ENCODE measurements around the gene HNRNPF. TPM values are rescaled to one million over a fixed set of nuclear protein-coding genes. Genes with fewer than 3 reads are reported as not detected.

HNRNPF gene
- total RNA-seq, 4 donors from 2014 or later = 138 to 215 (median 180) TPM

DNA sequence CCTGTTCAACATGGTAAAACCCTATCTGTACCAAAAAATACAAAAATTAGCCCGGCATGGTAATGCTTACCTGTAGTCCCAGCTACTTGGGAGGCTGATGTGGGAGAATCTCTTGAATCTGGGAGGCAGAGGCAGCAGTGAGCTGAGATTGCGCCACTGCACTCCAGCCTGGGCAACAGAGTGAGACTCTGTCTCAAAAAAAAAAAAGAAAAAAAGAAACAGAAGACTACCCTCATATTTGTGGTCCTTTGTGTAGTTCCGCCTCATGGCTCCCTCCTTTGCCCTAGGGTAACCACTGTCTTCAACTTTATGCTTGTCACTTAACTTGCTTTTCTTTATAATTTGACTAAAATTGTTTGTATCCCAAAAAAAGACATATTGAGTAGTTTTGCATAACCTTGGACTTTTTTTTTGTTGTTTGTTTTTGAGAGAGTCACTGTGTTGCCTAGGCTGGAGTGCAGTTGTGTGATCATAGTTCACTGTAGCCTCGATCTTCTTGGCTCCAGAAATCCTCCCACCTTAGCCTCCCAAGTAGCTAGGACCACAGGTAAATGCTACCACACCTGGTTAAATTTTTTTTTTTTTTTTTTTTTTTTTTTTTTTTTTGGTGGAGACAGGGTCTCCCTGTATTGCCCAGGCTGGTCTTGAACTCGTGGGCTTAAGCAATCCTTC is 31.6 kb upstream of the HNRNPF start:
- no peak for ATAC-seq
- no peak overlapping the region for H3K27ac ChIP-seq
- WGBS, 2 donors (ENCODE audit: low coverage in 1 of 2) = 90 to 92% methylated on average over 4 to 5 of the region's 5 CpGs
- H3K36me3 ChIP-seq = peaks cover 0 to 5% of the 10 kb centered on the region in 2 donors
- TF ChIP-seq POLR2AphosphoS5 (IDR thresholded peaks at IDR 0.05) (no peak), POLR2A (IDR thresholded peaks at IDR 0.05) (no peak), EP300 (IDR thresholded peaks at IDR 0.05) (no peak)
- TF ChIP-seq, protein P1, sequence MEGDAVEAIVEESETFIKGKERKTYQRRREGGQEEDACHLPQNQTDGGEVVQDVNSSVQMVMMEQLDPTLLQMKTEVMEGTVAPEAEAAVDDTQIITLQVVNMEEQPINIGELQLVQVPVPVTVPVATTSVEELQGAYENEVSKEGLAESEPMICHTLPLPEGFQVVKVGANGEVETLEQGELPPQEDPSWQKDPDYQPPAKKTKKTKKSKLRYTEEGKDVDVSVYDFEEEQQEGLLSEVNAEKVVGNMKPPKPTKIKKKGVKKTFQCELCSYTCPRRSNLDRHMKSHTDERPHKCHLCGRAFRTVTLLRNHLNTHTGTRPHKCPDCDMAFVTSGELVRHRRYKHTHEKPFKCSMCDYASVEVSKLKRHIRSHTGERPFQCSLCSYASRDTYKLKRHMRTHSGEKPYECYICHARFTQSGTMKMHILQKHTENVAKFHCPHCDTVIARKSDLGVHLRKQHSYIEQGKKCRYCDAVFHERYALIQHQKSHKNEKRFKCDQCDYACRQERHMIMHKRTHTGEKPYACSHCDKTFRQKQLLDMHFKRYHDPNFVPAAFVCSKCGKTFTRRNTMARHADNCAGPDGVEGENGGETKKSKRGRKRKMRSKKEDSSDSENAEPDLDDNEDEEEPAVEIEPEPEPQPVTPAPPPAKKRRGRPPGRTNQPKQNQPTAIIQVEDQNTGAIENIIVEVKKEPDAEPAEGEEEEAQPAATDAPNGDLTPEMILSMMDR (IDR thresholded peaks at IDR 0.05) = no peak
- no peak overlapping the region for H3K4me3 ChIP-seq
- H3K27me3 ChIP-seq = no peaks in the 10 kb centered on the region
- peaks cover 0 to 17% (median 4%) of the 10 kb centered on the region in 3 donors for H3K4me1 ChIP-seq
- no peaks in the 10 kb centered on the region for H3K9me3 ChIP-seq

DNA sequence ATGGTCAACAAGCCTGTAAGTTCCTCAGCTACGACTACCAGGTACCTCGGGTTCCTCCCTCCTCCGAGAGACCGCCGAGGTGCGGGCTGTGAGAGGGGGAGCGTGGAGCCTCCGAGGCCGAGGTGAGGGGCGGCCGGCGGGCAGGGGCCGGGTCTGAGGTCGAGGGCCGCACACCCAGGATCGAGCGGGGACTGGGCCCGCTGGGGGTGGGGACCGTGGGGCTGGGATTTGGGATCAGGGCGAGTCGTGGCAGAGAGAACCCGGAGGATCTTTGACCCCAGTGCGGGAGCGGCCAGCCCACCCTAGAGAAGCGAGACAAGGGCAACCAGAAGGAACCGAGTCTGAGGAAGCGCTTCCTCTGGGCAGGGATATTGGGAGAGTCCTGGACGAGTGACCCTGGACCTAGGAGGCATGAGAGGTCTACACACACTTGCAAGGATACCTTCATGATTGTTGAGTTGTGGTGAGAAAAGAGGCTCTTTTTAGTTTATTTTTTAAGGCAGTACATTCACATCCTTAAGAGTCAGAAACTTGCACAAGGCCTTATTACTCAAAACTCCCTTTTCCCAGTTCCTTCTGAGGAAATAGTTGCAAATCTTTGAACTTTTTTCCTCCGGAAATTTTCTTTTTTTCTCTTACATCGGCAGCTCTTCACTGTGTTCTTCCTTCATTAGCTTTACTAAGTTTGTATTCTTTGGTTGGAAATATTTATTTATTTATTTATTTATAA is 28.3 kb upstream of the HNRNPF start:
- TF ChIP-seq POLR2A (IDR thresholded peaks at IDR 0.05) = no peak
- TF ChIP-seq, protein P1 (IDR thresholded peaks at IDR 0.05) = no peak
- TF ChIP-seq POLR2AphosphoS5 (IDR thresholded peaks at IDR 0.05) = peak; percentile 23
- H3K9me3 ChIP-seq = no peaks in the 10 kb centered on the region
- H3K36me3 ChIP-seq = no peaks in the 10 kb centered on the region
- peak overlapping the region; percentile 88 to 98 (median 94) for H3K27ac ChIP-seq
- 12 to 31% methylated on average over 2 to 8 of the region's 30 CpGs for WGBS, 2 donors (ENCODE audit: low coverage in 1 of 2)
- peaks cover 0 to 28% (median 8%) of the 10 kb centered on the region in 3 donors for H3K4me1 ChIP-seq
- H3K27me3 ChIP-seq = no peaks in the 10 kb centered on the region
- peak overlapping the region; percentile 59 to 60 for H3K4me3 ChIP-seq
- no peak for ATAC-seq

DNA sequence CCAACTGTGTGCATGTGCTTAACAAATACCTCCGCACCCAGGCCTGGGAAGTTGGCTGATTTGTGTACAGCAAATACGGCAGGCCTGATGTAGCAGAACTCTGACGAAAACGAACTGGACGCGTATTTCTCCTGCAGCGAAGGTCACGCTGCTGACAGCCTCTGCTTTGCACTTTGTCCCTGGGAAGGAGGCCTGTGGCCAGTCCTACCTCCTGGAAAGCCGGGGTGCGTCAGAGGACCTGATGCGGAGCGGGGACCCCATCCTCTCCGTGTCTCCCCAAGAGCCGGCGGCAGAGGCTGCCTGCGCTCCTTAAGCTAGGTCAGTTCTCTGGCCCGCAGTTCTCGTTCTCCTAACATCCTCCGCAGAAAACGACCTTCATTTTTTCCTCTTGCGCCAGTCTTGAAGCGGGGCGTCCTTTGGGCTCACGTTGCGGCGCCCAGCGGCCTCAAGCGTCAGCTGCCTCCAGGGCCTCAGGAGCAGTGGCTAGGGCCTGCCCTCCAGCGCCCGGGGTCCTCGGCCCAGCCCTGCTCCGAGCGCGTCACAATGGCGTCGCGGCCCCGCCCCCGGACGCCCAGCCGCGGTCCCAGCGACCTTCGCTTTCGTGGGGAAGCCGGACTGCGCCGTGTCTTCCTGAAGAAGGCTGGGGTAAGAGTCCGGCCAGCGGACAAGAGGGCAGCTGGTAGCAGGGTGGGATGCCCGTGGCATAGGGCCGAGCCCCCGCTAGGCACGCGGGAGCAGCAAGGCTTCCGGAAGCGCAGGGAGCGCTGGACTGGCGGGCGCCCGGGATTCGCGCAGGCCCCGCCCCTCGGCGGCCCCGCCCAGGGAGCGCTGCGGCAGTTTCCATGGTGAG is 27.5 kb upstream of the HNRNPF start, which contains the start of gene ZNF487:
ZNF487 (plus strand) TSS at position 821 of the 850 bp plus-strand sequence. CDS start 38,703 bp downstream, outside the sequence.
- H3K4me3 ChIP-seq = peak within 1 kb of the TSS; percentile 59 to 60
- TF ChIP-seq EP300 (IDR thresholded peaks at IDR 0.05) (peak; percentile 15), POLR2AphosphoS5 (IDR thresholded peaks at IDR 0.05) (peak; percentile 91), POLR2A (IDR thresholded peaks at IDR 0.05) (peak; percentile 90 to 92)
- TF ChIP-seq, protein P1 (IDR thresholded peaks at IDR 0.05) = peak in 3 of 4 experiments; percentile 20 to 54 (median 22)
- H3K4me1 ChIP-seq = peaks cover 0 to 28% (median 8%) of the 10 kb centered on the region in 3 donors
- H3K36me3 ChIP-seq = no peaks in the 10 kb centered on the region
- ATAC-seq = peak; percentile 99
- 0% methylated on average over 6 of the region's 69 CpGs for WGBS, 2 donors (ENCODE audit: low coverage in 1 of 2)
- peak within 1 kb of the TSS; percentile 88 to 98 (median 94) for H3K27ac ChIP-seq
- no peaks in the 10 kb centered on the region for H3K9me3 ChIP-seq
- no peaks in the 10 kb centered on the region for H3K27me3 ChIP-seq

DNA sequence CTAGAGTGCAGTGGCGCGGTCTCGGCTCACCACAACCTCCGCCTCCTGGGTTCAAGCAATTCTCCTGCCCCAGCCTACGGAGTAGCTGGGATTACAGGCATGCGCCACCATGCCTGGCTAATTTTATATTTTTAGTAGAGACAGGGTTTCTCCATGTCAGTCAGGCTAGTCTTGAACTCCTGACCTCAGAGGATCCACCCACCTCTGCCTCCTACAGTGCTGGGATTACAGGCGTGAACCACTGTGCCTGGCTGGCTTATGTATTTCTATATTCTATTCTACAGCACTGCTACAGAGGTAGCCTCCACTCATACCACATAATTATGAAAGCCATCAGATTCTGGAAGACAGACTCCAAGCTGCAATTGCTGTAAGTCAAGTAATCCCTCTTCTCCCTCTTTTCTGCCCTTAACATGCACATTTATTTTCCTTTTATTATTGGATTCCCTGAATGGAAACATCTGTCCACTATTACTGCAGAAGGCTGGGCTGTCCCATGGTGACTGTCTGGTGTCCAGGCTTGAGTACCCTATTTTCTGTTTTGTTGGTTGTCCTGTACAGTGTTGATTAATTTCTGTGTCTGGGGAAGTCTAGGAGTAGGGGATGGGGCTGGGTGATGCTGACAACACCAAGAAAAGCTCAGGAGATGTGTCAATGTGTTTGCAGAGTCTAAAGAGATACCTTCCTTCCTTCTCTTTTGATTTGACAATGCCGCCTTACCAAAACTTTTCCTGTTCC is 22.1 kb upstream of the HNRNPF start:
- H3K4me1 ChIP-seq = peaks cover 0 to 14% (median 3%) of the 10 kb centered on the region in 3 donors
- H3K4me3 ChIP-seq = no peak overlapping the region
- no peaks in the 10 kb centered on the region for H3K27me3 ChIP-seq
- no peak overlapping the region for H3K27ac ChIP-seq
- H3K9me3 ChIP-seq = no peaks in the 10 kb centered on the region
- TF ChIP-seq, protein P1 (IDR thresholded peaks at IDR 0.05) = no peak
- no peak for TF ChIP-seq EP300 (IDR thresholded peaks at IDR 0.05)
- no peak for TF ChIP-seq POLR2A (IDR thresholded peaks at IDR 0.05)
- no peak for TF ChIP-seq POLR2AphosphoS5 (IDR thresholded peaks at IDR 0.05)
- WGBS, 2 donors (ENCODE audit: low coverage in 1 of 2) = 67 to 90% methylated on average over 2 to 8 of the region's 8 CpGs
- ATAC-seq = no peak
- no peaks in the 10 kb centered on the region for H3K36me3 ChIP-seq

Data from gastroesophageal sphincter (tissue), 4 donors.